IPS-20b (cell line): ENCODE results near the gene GALNTL6.

Source experiments
- H3K27ac ChIP-seq: one replicate; pipeline ENCODE4 v1.5.1; 2013; ENCODE audit warnings: low read length
- H3K27me3 ChIP-seq: 2 replicates; pipeline ENCODE4 v1.6.1; 2013; ENCODE audit warnings: mild to moderate bottlenecking, low read length, inconsistent platforms; ENCODE audit not compliant: insufficient read depth
- H3K36me3 ChIP-seq: 2 replicates; pipeline ENCODE4 v1.6.1; 2013; ENCODE audit warnings: low read depth, mild to moderate bottlenecking, inconsistent platforms, low read length, moderate library complexity; ENCODE audit not compliant: insufficient read depth
- H3K4me1 ChIP-seq: 2 replicates; pipeline ENCODE4 v1.6.1; 2013; ENCODE audit warnings: mild to moderate bottlenecking, control low read depth, inconsistent platforms, low read length, moderate library complexity; ENCODE audit not compliant: insufficient read depth
- H3K4me3 ChIP-seq: 2 replicates; pipeline ENCODE4 v1.5.1; 2013; ENCODE audit warnings: mild to moderate bottlenecking, low read length, inconsistent platforms
- H3K9ac ChIP-seq: 2 replicates; pipeline ENCODE4 v1.6.1; 2013; ENCODE audit warnings: low read depth, mild to moderate bottlenecking, inconsistent platforms, low read length, moderate library complexity
- H3K9me3 ChIP-seq: 2 replicates; pipeline ENCODE4 v1.6.1; 2013; ENCODE audit warnings: mild to moderate bottlenecking, low read depth, low read length, inconsistent platforms; ENCODE audit not compliant: insufficient read depth

GALNTL6 gene

DNA sequence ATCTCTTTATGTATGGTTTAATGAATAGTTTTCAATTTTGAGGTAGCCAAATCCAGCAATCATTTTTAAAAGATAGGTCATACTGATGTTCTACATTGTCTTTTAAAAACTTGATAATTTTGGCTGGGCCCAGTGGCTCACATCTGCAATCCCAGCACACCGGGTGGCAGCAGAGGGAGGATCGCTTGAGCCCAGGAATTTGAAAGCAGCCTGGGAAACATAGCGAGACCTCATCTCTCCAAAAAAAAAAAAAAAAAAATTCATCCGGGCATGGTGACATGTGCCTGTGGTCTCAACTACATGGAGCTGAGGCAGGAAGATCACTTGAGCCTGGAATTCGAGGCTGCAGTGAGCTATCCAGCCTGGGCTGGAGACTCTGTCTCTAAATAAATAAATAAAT, 419.8 kb downstream of the GALNTL6 start:
- Histone ChIP-seq H3K27me3 (no peaks in the 10 kb centered on the region), H3K27ac (no peak overlapping the region), H3K4me3 (no peak overlapping the region), H3K9ac (no peak overlapping the region), H3K4me1 (no peaks in the 10 kb centered on the region), H3K36me3 (no peaks in the 10 kb centered on the region), H3K9me3 (no peaks in the 10 kb centered on the region)

- H3K4me3 ChIP-seq: no peak overlapping the region
- no peaks in the 10 kb centered on the region for H3K4me1 ChIP-seq
- H3K27me3 ChIP-seq: no peaks in the 10 kb centered on the region
- no peak overlapping the region for H3K27ac ChIP-seq
- H3K9ac ChIP-seq: no peak overlapping the region
- H3K9me3 ChIP-seq: no peaks in the 10 kb centered on the region
- H3K36me3 ChIP-seq: no peaks in the 10 kb centered on the region
Measured at GRCh38 chr4:172243551-172243950, 430.3 kb downstream of the GALNTL6 start.

GRCh38 chr4:172245516-172245915, 432.3 kb downstream of the GALNTL6 start:
- Histone ChIP-seq H3K27ac (no peak overlapping the region), H3K36me3 (no peaks in the 10 kb centered on the region), H3K9ac (no peak overlapping the region), H3K9me3 (no peaks in the 10 kb centered on the region), H3K4me3 (no peak overlapping the region), H3K4me1 (no peaks in the 10 kb centered on the region), H3K27me3 (no peaks in the 10 kb centered on the region)

GRCh38 chr4:172253409-172253808, 440.2 kb downstream of the GALNTL6 start:
- no peak overlapping the region for H3K4me3 ChIP-seq
- H3K27me3 ChIP-seq: no peaks in the 10 kb centered on the region
- H3K27ac ChIP-seq: no peak overlapping the region
- no peaks in the 10 kb centered on the region for H3K36me3 ChIP-seq
- no peak overlapping the region for H3K9ac ChIP-seq
- H3K9me3 ChIP-seq: no peaks in the 10 kb centered on the region
- no peaks in the 10 kb centered on the region for H3K4me1 ChIP-seq

DNA sequence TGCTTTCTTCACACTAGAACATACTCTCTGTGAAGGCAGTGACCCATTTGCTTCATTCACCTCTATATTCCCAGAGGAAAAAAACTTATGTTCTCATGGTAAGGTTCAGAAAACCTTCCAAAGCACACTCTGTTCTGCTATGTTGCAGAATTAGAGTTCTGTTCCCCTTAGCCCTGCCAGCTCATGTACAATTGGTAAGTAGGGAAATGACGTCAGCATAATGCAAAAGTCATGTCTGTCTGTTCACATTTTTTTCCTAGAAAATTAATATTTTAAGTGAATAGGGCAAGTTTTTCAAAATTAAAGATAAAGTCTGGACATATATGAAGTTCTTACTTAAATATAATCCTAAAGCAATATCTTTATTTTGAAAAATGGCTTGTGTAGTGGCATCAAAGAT, 443.6 kb downstream of the GALNTL6 start:
- Histone ChIP-seq H3K27ac (no peak overlapping the region), H3K36me3 (no peaks in the 10 kb centered on the region), H3K4me3 (no peak overlapping the region), H3K9me3 (no peaks in the 10 kb centered on the region), H3K4me1 (no peaks in the 10 kb centered on the region), H3K27me3 (no peaks in the 10 kb centered on the region), H3K9ac (no peak overlapping the region)

GRCh38 chr4:172270397-172270796, 457.2 kb downstream of the GALNTL6 start:
- Histone ChIP-seq H3K4me3 (no peak overlapping the region), H3K27me3 (no peaks in the 10 kb centered on the region), H3K36me3 (no peaks in the 10 kb centered on the region), H3K9ac (no peak overlapping the region), H3K4me1 (no peaks in the 10 kb centered on the region), H3K9me3 (no peaks in the 10 kb centered on the region), H3K27ac (no peak overlapping the region)

DNA sequence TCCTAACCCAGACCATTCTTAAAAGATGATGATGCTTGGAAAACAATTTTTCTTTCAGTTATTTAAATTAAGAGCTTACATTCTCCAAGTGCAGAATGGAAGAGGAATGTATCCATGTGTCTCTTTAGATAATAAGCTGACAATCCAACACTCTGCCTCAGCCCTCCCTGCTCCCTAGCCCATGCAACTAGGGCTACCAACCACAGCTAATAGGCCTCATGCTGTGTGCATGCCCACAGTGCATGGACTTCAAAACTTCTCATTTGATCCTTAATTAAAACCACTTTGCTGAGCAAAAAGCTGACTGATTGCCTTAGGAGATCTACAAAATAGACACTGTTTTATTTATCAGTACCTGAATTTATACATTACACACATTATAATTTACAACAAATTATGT, 473.9 kb downstream of the GALNTL6 start:
- H3K9ac ChIP-seq: no peak overlapping the region
- no peak overlapping the region for H3K27ac ChIP-seq
- H3K36me3 ChIP-seq: no peaks in the 10 kb centered on the region
- no peaks in the 10 kb centered on the region for H3K9me3 ChIP-seq
- no peaks in the 10 kb centered on the region for H3K27me3 ChIP-seq
- no peak overlapping the region for H3K4me3 ChIP-seq
- H3K4me1 ChIP-seq: no peaks in the 10 kb centered on the region

- Histone ChIP-seq H3K9ac (no peak overlapping the region), H3K4me1 (no peaks in the 10 kb centered on the region), H3K4me3 (no peak overlapping the region), H3K27me3 (no peaks in the 10 kb centered on the region), H3K9me3 (no peaks in the 10 kb centered on the region), H3K36me3 (no peaks in the 10 kb centered on the region), H3K27ac (no peak overlapping the region)
Measured at GRCh38 chr4:172305698-172306097, 492.5 kb downstream of the GALNTL6 start.

- H3K4me1 ChIP-seq: no peaks in the 10 kb centered on the region
- H3K27me3 ChIP-seq: no peaks in the 10 kb centered on the region
- H3K27ac ChIP-seq: no peak overlapping the region
- H3K4me3 ChIP-seq: no peak overlapping the region
- no peaks in the 10 kb centered on the region for H3K36me3 ChIP-seq
- H3K9me3 ChIP-seq: no peaks in the 10 kb centered on the region
- H3K9ac ChIP-seq: no peak overlapping the region
Measured at GRCh38 chr4:172308078-172308477, 494.9 kb downstream of the GALNTL6 start.

GRCh38 chr4:172311682-172312081, 498.5 kb downstream of the GALNTL6 start:
- Histone ChIP-seq H3K27me3 (no peaks in the 10 kb centered on the region), H3K36me3 (no peaks in the 10 kb centered on the region), H3K27ac (no peak overlapping the region), H3K9me3 (no peaks in the 10 kb centered on the region), H3K9ac (no peak overlapping the region), H3K4me3 (no peak overlapping the region), H3K4me1 (no peaks in the 10 kb centered on the region)

DNA sequence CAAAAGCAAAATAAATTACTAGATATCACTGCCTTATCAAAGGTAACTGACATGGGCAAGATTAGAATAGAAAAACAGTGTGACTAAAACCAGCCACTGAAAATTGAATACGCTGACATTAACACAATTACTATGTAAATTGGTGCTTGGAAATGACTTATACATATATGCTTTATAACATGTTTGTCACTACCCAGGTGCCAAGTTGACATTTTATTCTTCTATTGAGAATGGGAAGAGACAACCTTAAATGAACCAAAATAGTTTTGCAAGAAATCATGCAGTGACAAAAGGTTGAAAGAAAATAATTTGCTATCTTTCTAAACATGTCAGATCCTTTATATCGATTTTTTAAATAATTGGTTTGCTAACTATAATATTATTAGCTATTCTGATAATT, 510.1 kb downstream of the GALNTL6 start:
- H3K27ac ChIP-seq: no peak overlapping the region
- no peaks in the 10 kb centered on the region for H3K9me3 ChIP-seq
- H3K4me1 ChIP-seq: no peaks in the 10 kb centered on the region
- no peak overlapping the region for H3K9ac ChIP-seq
- H3K36me3 ChIP-seq: no peaks in the 10 kb centered on the region
- H3K4me3 ChIP-seq: no peak overlapping the region
- H3K27me3 ChIP-seq: no peaks in the 10 kb centered on the region

GRCh38 chr4:172344308-172344938, 531.2 kb downstream of the GALNTL6 start:
- H3K9me3 ChIP-seq: no peaks in the 10 kb centered on the region
- H3K27ac ChIP-seq: no peak overlapping the region
- no peaks in the 10 kb centered on the region for H3K27me3 ChIP-seq
- no peaks in the 10 kb centered on the region for H3K36me3 ChIP-seq
- H3K4me3 ChIP-seq: no peak overlapping the region
- H3K9ac ChIP-seq: no peak overlapping the region
- no peaks in the 10 kb centered on the region for H3K4me1 ChIP-seq
